CD4-positive, alpha-beta T cell treated with Interleukin-15 for 1 hour (primary cell): Measurements from ENCODE around the gene SPATA31E1.
"Not testable (repeated sequence)": the region's sequence is repeated elsewhere in the genome, so short reads cannot be mapped to it uniquely, and the experiment has no call there.

Source experiments
- DNase-seq: peaks from one replicate; pipeline ENCODE4 v3.0.0-alpha.2; 2020

The SPATA31E1 gene

DNA sequence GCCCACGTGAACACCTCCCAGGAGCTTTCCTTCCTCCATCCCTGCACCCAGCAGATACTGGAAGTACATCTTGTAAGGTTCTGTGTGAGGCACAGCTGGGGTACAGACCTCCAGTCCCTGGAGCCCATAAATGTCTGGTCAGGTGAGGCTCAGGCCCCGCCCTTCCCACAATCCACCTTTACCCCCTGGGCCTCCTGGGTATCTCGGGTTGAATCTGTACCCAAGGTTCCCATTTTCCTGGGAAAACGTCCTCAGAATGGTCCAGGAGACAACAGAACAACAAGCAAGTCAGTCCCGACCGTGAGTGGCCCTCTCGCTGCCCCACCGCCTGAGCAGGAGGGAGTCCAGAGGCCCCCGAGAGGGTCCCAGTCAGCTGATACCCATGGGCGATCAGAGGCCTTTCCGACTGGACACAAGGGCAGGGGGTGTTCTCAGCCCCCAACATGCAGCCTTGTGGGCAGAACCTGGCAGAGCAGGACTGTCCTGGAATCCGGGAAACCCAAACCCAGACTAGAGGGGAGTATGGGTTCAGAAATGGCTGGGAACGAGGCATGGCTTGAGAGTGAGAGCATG is 4.3 kb downstream of the SPATA31E1 start:
- no peak for DNase-seq

DNA sequence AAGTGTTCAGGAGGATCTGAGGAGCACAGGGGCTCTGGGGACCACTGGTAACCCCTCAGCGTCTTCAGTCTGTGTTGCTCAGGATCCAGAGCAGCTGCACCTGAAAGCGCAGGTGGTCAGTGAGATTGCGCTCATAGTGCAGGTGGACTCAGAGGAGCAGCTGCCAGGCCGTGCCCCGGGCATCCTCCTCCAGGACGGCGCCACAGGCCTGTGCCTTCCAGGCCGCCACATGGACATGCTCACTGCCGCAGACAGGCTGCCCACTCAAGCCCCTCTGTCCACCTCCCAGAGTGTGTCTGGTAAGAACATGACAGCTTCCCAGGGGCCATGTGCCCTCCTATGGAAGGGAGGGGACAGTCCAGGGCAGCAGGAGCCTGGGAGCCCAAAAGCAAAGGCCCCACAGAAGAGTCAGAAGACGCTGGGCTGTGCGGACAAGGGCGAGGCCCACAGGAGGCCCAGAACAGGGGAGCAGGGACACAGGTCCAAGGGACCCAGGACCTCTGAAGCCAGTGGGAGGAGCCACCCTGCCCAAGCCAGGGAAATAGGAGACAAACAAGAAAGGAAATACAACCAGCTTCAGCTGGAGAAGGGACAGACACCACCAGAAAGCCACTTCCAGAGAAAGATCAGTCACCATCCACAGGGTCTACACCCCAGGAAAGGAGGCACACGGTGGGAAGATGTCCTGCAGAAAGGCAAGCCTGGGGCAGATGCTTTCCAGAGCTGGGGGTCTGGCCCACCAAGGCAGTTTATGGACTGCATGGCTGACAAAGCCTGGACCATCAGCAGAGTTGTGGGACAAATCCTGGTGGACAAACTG is 5.2 kb downstream of the SPATA31E1 start:
- DNase-seq, result no peak

- no peak for DNase-seq
Measured at GRCh38 chr9:87888501-87888900, 5.8 kb downstream of the SPATA31E1 start.

DNA sequence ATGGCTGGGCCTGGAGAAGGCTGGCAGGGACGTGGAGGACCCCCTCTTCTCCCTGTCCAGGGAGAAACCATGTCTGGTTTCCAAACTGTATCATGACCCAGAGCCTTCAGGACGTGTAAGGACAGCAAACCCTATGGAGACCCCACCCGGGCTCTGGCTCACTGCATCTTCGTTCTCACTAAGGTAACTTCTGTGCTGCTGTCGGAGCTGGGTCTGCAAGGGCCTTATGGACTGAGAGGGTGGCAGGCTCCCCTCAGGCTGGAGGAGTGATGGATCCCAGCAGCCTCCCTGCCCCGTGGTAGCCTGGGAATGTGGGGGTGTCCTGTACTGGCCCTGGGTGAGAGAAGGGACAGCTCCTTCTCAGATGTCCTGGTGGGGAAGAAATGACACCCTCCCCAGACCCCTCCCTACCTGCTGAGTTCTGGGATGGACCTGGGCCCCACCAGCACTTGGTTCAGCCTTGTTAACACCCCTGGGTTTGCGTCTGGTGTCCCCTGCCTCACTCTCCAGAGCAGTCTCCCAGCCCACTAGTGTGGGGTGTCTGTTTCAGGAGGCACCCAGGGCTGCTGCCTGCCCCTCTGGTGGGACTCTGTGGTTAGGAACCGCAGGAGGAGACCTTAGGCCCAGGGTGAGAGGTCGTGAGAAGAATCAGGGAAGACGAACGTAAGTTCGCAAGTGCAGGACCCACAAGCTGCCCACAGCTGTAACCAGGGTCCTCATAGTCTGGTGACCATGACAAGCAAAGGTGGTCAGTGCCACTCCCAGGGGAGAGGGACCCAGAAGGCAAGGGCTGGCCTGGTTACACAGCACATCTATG is 6.6 kb downstream of the SPATA31E1 start:
- no peak for DNase-seq

GRCh38 chr9:87889882-87890252 is 7.2 kb downstream of the SPATA31E1 start:
- no peak for DNase-seq

DNA sequence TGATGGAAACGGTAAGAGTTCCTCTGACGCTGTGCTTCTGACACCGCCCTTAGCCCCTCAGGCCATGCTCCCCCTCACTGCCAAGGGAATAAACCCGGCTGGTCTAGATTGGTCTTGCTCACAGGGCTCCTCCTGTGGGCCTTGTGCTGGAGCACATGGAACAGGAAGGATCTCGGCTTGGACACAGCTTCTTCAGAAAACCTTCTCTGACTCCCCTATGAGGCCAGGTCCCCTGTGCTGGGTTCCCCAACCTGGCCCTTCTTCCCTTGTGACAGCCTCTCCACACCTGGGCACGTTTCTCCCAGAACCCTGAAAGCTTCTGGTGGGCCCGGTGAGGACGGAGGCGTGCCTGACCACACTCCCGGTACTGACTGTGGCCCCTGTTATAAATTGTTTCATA is 8.2 kb downstream of the SPATA31E1 start:
- no peak for DNase-seq

DNA sequence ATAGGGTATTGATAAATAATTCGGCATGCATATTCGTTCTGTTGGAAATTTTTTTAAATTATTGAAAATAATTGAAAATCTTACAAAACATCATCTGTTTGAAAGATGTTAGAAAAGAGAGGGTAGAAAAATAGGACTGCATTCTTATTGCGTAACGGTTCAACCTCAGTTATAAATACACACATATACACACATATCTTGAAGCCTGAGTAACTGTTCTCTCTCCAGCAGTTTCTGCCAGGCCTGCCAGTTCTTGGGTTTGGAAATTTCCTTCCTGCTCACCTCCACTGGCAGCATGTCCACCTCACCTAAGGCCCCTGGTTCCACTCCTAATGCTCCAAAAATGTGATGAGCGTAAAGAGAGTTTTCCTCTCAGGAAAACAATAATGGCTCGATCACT is 9.1 kb downstream of the SPATA31E1 start:
- no peak for DNase-seq

- DNase-seq, result no peak
Measured at GRCh38 chr9:87892956-87893355, 10.3 kb downstream of the SPATA31E1 start.

DNA sequence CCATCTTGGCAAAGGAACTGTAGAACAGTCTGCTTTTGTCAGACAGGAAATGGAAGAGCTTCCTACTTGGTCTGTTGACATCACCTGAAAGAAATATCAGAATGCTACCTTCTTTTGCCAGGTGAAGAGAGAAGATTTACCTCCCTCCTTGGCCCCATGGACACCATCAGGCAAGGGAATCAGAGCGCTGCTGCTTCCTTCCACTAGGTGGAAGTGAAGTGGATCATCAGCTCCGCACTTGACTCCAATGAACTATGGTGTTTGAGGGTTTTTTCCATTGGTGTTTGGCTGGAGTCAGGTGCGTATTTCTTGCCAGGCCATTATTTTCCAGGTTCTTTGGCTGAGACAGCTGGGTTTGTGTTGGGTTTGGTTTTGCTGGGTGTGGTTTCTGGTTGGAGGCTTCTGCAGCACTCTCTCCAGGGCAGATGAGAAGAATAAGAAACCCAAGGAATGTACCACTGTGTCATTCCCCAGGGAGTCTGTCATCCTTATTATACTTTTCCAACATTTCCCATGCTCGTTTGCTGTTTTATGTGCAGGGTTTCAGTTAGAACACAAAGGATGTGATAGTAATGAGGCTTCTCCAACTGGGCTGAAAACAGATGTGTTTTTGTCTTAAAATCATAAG is 12.4 kb downstream of the SPATA31E1 start:
- no peak for DNase-seq

DNA sequence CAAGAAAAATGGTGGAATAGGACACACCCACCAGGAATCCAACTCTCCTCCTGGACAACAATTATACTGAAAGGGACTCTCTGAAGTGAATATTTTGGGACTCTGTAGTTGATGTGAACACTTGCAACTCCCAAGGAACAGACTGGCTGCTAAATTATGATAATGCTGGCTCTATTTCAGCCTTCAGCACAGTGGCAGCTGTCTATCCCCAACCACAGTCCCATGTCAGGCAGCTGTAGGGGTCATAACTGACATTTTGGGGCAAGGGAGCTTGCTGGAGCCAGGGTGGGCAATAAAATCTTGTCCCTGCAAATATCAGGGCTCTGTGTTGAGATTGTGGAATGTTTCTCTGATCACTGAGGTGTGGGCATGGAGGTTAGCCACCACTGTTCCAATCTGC is 14.2 kb downstream of the SPATA31E1 start:
- no peak for DNase-seq

- DNase-seq, result no peak
Measured at GRCh38 chr9:87898151-87898550, 15.5 kb downstream of the SPATA31E1 start.

DNA sequence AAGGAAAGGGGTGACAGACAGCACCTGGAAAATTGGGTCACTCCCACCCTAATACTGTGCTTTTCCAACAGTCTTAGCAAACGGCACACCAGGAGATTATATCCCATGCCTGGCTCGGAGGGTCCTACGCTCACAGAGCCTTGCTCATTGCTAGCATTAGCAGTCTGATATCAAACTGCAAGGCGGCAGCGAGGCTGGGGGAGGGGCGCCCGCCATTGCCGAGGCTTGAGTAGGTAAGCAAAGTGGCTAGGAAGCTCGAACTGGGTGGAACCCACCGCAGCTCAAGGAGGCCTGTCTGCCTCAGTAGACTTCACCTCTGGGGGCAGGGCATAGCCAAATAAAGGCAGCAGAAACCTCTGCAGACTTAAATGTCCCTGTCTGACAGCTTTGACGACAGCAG is 19.7 kb downstream of the SPATA31E1 start:
- DNase-seq, result not testable (repeated sequence)

- DNase-seq, result no peak
Measured at GRCh38 chr9:87909310-87910041, 26.8 kb downstream of the SPATA31E1 start.

DNA sequence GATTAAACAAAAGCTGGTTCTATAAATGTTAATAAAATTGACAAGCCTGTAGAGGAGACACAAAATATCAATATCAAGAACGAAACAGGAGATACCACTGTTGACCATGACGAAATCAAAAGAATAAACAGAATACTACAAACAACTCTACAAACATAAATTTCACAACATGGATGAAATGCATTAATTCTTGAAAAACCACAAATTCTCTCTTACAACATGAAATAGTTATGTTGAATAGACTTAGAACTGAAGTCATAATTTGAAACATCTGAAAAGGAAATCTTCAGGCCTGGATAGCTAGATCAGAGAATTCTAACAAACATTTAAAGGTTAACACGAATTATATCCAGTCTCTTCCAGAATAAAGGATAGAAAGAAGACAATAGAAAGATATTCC is 28.1 kb downstream of the SPATA31E1 start:
- DNase-seq, result no peak

DNA sequence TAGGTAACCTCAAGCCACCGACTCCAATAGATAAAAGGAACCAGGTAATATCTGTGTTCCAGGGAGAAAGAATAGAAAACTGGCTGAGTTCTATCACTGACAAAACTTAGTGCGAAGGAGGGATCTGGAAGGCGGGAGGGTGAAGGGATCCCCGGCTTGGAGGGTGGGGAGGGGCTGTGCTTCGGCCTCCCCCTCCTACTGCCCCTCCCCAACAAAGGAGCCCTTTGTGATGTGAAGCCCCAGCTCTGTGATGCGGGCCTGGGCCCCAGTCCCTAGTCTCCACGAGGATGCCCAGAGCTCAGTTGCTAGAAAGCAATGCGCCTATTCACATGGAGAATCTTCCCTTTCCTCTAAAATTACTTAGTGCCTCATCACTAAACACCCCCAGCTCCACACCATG is 35.0 kb downstream of the SPATA31E1 start, which contains the start of gene SPATA31C1:
Gene SPATA31C1 (plus strand): TSS at position 301 of the 400 bp plus-strand sequence.
- DNase-seq, result not testable (repeated sequence)

DNA sequence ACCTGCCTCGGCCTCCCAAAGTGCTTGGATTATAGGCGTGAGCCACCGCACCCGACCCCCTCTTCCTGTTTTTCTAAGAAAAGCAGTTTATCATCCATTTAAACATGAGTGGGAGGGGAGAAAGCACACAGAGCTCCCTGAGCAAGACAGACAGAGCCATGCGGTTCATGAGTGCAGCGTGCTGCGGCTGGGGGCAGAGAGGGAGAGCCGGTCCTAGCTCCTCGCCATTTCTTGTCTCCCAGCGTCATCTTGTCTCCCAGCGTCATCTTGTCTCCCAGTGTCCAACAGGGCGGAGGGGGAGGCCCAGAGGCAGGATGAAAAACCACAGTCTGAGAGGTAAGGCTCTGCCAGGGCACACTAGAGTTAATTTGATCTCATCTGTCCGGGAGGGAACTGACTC is 36.3 kb downstream of the SPATA31E1 start:
- not testable (repeated sequence) for DNase-seq

DNA sequence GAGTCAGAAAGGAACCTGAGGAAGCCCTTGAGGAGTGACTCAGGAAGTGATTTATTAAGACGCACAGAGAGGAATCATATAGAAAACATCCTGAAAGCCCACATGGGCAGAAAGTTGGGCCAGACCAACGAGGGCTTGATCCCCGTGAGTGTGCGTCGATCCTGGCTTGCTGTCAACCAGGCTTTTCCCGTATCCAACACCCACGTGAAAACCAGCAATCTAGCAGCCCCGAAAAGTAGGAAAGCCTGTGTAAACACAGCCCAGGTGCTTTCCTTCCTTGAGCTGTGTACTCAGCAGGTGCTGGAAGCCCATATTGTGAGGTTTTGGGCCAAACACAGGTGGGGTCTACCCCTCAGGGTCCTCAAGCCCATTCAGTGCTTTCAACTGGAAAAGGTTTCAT is 38.9 kb downstream of the SPATA31E1 start:
- DNase-seq, result not testable (repeated sequence)

DNA sequence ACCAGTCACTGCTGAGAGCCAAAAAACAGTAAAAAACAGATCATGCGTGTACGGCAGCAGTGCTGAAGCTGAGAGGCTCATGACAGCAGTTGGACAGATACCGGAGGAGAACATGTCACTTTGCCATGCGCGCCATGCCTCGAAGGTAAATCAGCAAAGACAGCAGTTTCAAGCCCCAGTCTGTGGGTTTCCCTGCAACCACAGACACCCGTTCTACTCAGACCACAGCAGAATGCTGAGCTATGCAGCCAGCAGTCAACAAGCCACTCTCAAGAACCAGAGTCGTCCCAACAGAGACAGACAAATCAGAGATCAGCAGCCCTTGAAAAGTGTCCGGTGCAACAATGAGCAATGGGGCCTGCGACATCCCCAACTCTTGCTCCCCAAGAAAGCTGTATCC is 40.3 kb downstream of the SPATA31E1 start:
- not testable (repeated sequence) for DNase-seq

GRCh38 chr9:87924851-87925250 is 42.2 kb downstream of the SPATA31E1 start:
- not testable (repeated sequence) for DNase-seq

- not testable (repeated sequence) for DNase-seq
Measured at GRCh38 chr9:87929152-87929551, 46.5 kb downstream of the SPATA31E1 start.

DNA sequence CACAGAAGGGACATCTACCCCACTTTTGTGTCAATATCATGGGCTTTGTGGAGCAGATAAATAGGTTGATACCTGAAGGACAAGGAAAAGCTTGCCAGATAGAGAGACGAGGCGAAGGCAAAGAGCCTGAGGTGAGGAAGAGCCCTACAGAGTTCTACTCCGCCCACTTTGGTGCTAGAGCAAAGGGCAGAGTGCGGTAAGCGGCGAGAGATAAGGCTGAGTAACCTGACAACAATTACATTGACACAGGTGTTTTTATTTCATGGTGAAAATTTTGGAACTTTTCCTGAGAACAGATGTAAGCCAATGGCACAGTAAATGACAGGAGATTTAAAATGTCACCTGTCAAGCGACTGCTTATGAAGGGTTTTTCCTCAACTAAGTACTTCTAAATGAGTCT is 51.8 kb downstream of the SPATA31E1 start:
- not testable (repeated sequence) for DNase-seq

DNA sequence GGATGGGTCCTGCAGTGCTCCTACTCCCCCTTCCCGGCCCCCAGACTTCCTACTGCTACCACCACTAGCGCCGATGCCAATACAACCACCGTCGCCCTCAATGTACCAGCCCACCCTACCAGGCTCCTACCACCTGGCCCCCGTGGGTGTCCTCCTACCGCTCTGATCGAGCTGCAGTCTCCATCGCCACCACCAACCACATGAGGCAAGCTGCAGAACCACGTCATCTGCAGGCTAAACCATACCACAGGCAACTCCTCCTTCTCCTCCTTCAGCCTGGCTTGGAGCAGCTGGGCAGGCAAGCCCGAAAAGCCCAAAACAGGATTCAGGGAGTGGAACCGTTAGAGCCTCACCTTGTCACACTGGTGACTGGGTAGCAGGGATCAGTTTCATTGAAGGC is 54.7 kb downstream of the SPATA31E1 start:
- DNase-seq, result not testable (repeated sequence)
